Measurements from ENCODE around the gene DRD4.

- no peak for TF ChIP-seq POLR2A (IDR thresholded peaks at IDR 0.05)
- TF ChIP-seq CTCF (IDR thresholded peaks at IDR 0.05), result no peak
Measured at GRCh38 chr11:660281-660680, 23.2 kb downstream of the DRD4 start.

Data from thyroid gland (tissue), 4 donors.